AG04450 (cell line): ENCODE measurements around the gene UNC5A. TPM values are rescaled to one million over a fixed set of nuclear protein-coding genes. Genes with fewer than 3 reads are reported as not detected.

Experiments used
- CTCF ChIA-PET: fragments of 300-600, 350-600 bp; formaldehyde crosslinking; extraction: SDS; loops from one replicate; lab custom pipeline; 2022; ENCODE audit warnings: antibody characterized with exemption, inconsistent platforms; lab: Charles Lee
- POLR2A ChIA-PET: fragments of 350-600 bp; formaldehyde crosslinking; extraction: SDS; loops from one replicate; lab custom pipeline; 2021; ENCODE audit warnings: antibody characterized with exemption, inconsistent platforms; lab: Yijun Ruan, JAX
- DNase-seq: peaks from one replicate; pipeline ENCODE4 v3.0.0-alpha.2; 2011; ENCODE audit warnings: low read depth, low spot score
- H3K27ac ChIP-seq: one replicate; pipeline ENCODE4 v1.5.1; 2012; ENCODE audit warnings: low read depth, low read length, control low read depth
- H3K27me3 ChIP-seq: one replicate; pipeline ENCODE4 v1.6.0; 2012; ENCODE audit warnings: low read length; ENCODE audit not compliant: control insufficient read depth, insufficient read depth
- H3K4me3 ChIP-seq: 2 replicates; pipeline ENCODE4 v1.5.1; 2011; ENCODE audit warnings: mild to moderate bottlenecking, low read depth, low read length, control low read depth
- H3K9me3 ChIP-seq: 2 replicates; pipeline ENCODE4 v1.5.1; 2012; ENCODE audit warnings: low read length; ENCODE audit not compliant: control insufficient read depth, insufficient read depth
- polyA plus RNA-seq: library from polyadenylated mRNA; depleted of rRNA; stranded (reverse); fragments of >200 nt; gene quantifications from 2 replicates; pipeline ENCODE4 v1.2.3, GENCODE V29; 2011
- TF ChIP-seq, protein P1 (sequence below): IDR thresholded peaks from 2 replicates; pipeline ENCODE4 v1.5.1; 2011; ENCODE audit warnings: low read depth, low read length, control low read depth, inconsistent platforms

UNC5A gene
- polyA plus RNA-seq, 1 experiment = not detected

DNA sequence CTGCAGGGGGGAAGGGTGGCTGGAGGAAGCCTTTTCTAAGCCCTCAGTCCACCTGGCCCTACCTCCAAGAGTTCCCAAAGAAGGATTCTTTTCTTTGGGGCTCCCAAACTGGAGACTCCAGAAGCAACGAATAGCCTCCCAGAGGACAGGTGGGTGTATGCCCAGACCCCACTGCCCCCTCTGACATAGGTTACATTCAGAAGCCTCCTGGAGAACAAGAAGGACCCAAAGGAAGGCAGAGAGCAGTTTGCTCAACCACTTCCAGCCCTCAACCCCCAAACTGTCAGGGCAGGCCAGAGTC is 78.5 kb downstream of the UNC5A start:
- Histone ChIP-seq H3K27ac (no peak overlapping the region), H3K9me3 (no peaks in the 10 kb centered on the region), H3K4me3 (no peak overlapping the region), H3K27me3 (peaks cover 38% of the 10 kb centered on the region)
- TF ChIP-seq, protein P1, sequence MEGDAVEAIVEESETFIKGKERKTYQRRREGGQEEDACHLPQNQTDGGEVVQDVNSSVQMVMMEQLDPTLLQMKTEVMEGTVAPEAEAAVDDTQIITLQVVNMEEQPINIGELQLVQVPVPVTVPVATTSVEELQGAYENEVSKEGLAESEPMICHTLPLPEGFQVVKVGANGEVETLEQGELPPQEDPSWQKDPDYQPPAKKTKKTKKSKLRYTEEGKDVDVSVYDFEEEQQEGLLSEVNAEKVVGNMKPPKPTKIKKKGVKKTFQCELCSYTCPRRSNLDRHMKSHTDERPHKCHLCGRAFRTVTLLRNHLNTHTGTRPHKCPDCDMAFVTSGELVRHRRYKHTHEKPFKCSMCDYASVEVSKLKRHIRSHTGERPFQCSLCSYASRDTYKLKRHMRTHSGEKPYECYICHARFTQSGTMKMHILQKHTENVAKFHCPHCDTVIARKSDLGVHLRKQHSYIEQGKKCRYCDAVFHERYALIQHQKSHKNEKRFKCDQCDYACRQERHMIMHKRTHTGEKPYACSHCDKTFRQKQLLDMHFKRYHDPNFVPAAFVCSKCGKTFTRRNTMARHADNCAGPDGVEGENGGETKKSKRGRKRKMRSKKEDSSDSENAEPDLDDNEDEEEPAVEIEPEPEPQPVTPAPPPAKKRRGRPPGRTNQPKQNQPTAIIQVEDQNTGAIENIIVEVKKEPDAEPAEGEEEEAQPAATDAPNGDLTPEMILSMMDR = no peak
- CTCF ChIA-PET = no interaction called here
- POLR2A ChIA-PET = no interaction called here
- no peak for DNase-seq

DNA sequence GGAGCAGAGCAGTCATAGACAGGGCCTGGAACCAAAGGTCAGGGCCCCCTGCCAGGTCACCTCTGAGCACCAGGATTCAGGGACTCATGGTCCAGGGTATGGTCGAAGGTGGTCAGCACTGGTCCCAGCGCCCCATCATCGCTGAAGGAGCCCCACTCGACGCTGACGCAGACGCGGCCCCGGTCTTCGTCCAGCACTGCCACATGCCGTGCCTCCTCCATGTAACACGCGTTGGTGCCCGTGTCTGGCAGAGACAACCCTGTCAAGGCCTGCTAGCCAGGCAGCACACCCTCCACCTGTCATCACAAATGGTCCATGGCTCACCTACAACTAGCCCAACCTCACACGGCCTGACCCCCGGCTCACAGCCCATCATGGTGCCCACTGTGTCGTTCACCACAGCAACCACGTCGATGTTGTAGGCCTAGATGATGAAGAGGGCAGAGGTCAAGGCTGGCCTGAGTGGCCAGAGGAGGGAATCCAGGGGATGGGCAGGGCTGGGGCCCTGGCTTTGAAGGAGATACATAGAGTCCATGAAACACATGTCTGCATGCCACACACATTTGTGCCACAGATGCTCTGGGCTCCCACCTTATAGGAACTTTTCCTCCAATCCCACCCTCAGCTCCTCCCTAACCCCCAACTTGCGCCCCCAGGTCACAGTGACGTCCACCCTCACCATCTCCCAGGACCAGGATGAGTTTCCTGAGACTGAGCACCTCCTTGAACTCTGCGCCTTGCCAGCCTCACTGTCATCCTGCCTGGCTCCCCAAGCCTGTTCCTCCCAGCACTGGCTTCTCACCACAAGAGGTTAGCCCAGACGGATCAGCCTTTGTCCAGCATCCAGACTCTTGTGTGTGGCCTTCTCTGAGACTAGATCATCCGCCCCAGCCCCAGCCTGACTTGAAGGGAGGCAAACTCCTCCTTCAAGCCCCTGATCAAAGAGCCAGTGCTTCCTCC is 79.2 kb downstream of the UNC5A start:
- ChIA-PET POLR2A (no interaction called here), CTCF (no interaction called here)
- TF ChIP-seq, protein P1 = no peak
- no peak for DNase-seq
- Histone ChIP-seq H3K27ac (no peak overlapping the region), H3K27me3 (peaks cover 37% of the 10 kb centered on the region), H3K4me3 (no peak overlapping the region), H3K9me3 (no peaks in the 10 kb centered on the region)

DNA sequence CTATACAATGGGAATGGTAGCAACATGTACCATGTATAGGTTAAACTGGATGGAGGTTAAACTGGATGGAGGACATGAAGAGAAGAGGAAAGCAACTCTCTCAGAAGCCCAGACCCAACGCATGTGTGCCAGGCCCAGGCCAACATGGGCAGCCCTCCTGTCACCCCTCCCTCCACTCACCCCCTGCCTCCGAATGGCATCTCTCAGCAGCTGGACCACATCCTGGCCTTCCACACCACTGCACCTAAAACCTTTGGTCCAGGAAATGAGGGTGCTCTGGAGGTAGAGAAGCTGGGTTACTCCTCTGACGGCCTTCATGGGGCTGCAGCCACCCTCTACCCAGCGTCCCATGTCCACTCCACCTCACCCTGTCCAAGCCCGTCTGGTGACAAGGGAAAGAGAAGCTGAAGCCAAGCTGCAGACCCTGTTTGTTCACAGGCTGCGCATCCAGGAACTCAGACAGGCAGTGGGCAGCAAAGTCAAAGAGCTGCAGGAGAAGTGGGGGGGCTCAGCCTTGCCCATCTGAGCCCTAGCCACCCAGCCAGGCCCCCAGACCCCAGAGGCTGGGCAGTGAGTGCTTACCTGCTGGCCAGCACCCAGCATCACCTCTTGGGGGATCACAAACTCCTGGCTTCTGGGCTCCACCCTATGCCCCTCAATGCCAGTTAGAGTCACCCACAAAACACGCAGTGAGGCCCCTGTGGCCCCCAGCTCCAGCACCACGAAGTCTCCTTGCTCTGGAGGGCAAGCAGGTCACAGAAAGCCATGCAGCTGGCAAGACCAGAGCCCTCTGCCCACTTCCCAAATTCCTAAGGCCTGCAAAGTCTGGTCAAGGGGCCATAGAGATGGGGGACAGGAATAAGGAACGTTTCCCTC is 80.3 kb downstream of the UNC5A start:
- H3K27me3 ChIP-seq = peaks cover 37% of the 10 kb centered on the region
- POLR2A ChIA-PET = interaction anchor here (0.5 kb wide), 1 partner anchor 22 kb away, joined by 3 read pairs; no protein-coding TSS in a partner anchor
- CTCF ChIA-PET = no interaction called here
- H3K9me3 ChIP-seq = no peaks in the 10 kb centered on the region
- DNase-seq = no peak
- H3K4me3 ChIP-seq = no peak overlapping the region
- H3K27ac ChIP-seq = no peak overlapping the region
- TF ChIP-seq, protein P1 = no peak

DNA sequence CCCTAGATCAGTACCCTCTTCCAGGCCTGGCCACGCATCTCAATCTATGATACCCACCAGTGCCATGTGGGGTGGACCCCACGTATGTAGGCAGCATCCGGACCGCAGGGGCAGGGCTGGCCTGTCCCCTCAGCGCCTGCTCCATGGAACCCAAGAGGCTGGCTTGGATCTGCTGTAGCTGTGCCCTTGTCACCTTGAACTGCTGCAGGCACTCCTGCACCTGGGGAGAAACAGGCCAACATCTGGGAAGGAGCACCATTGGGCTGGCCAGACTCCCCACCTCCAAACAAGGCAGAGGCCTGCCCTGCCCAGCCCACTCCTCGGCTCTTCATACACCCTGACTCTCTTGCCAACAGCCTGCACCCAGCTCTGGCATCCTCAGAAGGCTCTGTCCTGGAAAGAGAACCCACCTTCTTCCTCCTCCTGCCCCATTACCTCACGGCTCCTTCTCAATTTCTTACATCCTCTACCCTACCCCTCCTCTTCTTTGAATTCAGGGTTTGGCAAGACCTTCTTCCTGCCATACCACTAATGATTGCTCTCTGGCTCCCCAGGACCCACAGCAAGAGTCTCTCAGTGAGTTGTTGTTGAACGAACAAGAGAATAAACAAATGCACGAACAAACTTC is 81.1 kb downstream of the UNC5A start:
- H3K4me3 ChIP-seq = no peak overlapping the region
- H3K27me3 ChIP-seq = peaks cover 37% of the 10 kb centered on the region
- no peak overlapping the region for H3K27ac ChIP-seq
- TF ChIP-seq, protein P1 = no peak
- ChIA-PET CTCF (no interaction called here), POLR2A (interaction anchor here (0.5 kb wide), 1 partner anchor 21 kb away, joined by 3 read pairs; no protein-coding TSS in a partner anchor)
- no peaks in the 10 kb centered on the region for H3K9me3 ChIP-seq
- DNase-seq = no peak
